Spleen (tissue), 11 donors: ENCODE measurements around the gene KDM4B. TPM values are rescaled to one million over a fixed set of nuclear protein-coding genes. Genes with fewer than 3 reads are reported as not detected.
A peak's percentile ranks its signal among the peaks of the same experiment; 100 is the strongest.

Experiments
- DNase-seq: peaks from one replicate; pipeline ENCODE4 v3.0.0-alpha.2; 2020
- H3K27ac ChIP-seq, 8 donors: fragments of 200-600 bp; sonication (generic) in 7 of 8; 1 replicate in 4 of 8; 2 replicates in 4 of 8; pipeline versions ENCODE4 v1.5.0 to v1.8.0; 2016 to 2021; ENCODE audit warnings: inconsistent platforms in 4 of 8, mild to moderate bottlenecking in 4 of 8, moderate library complexity in 1 of 8
- H3K27me3 ChIP-seq, 7 donors: fragments of 200-600 bp; sonication (generic) in 6 of 7; replicated peaks in 1 of 7; 1 replicate in 4 of 7; 2 replicates in 3 of 7; pipeline versions ENCODE4 v1.5.0 to v1.8.0; 2016 to 2021; ENCODE audit warnings: inconsistent platforms in 3 of 7, mild to moderate bottlenecking in 1 of 7
- H3K36me3 ChIP-seq, 6 donors: fragments of 200-600 bp; sonication (generic) in 5 of 6; 1 replicate in 4 of 6; 2 replicates in 2 of 6; pipeline versions ENCODE4 v1.5.0 to v1.8.0; 2016 to 2021; ENCODE audit warnings: inconsistent platforms in 2 of 6
- H3K4me1 ChIP-seq, 6 donors: fragments of 200-600 bp; sonication (generic) in 5 of 6; 1 replicate in 3 of 6; 2 replicates in 3 of 6; pipeline versions ENCODE4 v1.5.0 to v1.8.0; 2016 to 2021; ENCODE audit warnings: inconsistent platforms in 3 of 6
- H3K4me3 ChIP-seq, 8 donors: fragments of 200-600 bp; sonication (generic) in 7 of 8; 1 replicate in 4 of 8; 2 replicates in 4 of 8; pipeline versions ENCODE4 v1.5.0 to v1.8.0; 2016 to 2021; ENCODE audit warnings: inconsistent platforms in 4 of 8, mild to moderate bottlenecking in 4 of 8, moderate library complexity in 2 of 8
- H3K9me3 ChIP-seq, 8 donors: fragments of 200-600 bp; sonication (generic) in 7 of 8; 1 replicate in 4 of 8; 2 replicates in 4 of 8; pipeline versions ENCODE4 v1.5.0 to v1.8.0; 2016 to 2021; ENCODE audit warnings: inconsistent platforms in 4 of 8
- CTCF ChIP-seq, 11 experiments: fragments of 200-600 bp in 7 of 11; fragments of 450-650 bp in 4 of 11; sonication (generic) in 4 of 11; IDR thresholded peaks in 8 of 11; conservative IDR thresholded peaks in 3 of 11; 1 replicate in 7 of 11; 2 replicates in 4 of 11; pipeline versions ENCODE4 v1.4.0 to v1.8.0; 2016 to 2021; ENCODE audit warnings: antibody characterized with exemption in 11 of 11, inconsistent platforms in 4 of 11, mild to moderate bottlenecking in 1 of 11
- POLR2A ChIP-seq, 3 donors: fragments of 450-650 bp; IDR thresholded peaks; one replicate each; pipeline ENCODE4 v1.5.1; 2017; ENCODE audit warnings: antibody characterized with exemption in 3 of 3, mild to moderate bottlenecking in 1 of 3
- POLR2AphosphoS5 ChIP-seq, 3 donors: sonication (generic); formaldehyde crosslinking; IDR thresholded peaks; one replicate each; pipeline ENCODE4 v1.5.1; 2017; ENCODE audit warnings: antibody characterized with exemption in 3 of 3
- WGBS, 5 donors: extraction: QIAGEN DNeasy Blood & Tissue Kit in 3 of 5; methylation state at CpG; one replicate each; pipeline versions ENCODE4 v1.1.5 to v1.1.7; 2013 to 2018; 5-methylcytosine and 5-hydroxymethylcytosine counted together
- intact Hi-C: fragments of 100-400 bp; cut with DNase I; formaldehyde crosslinking; loops from one replicate; pipeline ENCODE4 v1.15.0; 2023; ENCODE audit warnings: low total_unique reads
- polyA plus RNA-seq, 3 donors: library from polyadenylated mRNA; stranded (reverse); fragments of 200-250 nt; gene quantifications; one replicate each; pipeline ENCODE4 v1.2.1, GENCODE V29; 2013
- total RNA-seq, 7 donors: library from RNA; depleted of rRNA in 3 of 7; stranded (reverse); fragments of >200 nt in 3 of 7; fragmentation: NEBNext Ultra II Directional in 4 of 7; extraction: Animal tissue kit (Norgen Biotek cat#: 25700) in 4 of 7; gene quantifications; one replicate each; pipeline versions ENCODE4 v1.1.0 to v1.2.1, GENCODE V29; 2016 to 2021
- donor health status: healthy with polysubstance abuse.
- donor health status: DM: no; HTN: no; CAD: no; lungs with moderate emphysema.
- donor health status: DM: no; HTN: no; CAD: no.
- donor health status: Bipolar disorder and iron deficiency.
- donor health status: healthy.
- donor health status: DM: no; HTN: no; CAD: no.
- donor health status: DM: yes; HTN: yes; CAD: no.

KDM4B gene
- total and polyA plus RNA-seq, 10 donors: 18.3 to 80.5 (median 52.4) TPM

- no peaks in the 10 kb centered on the region for H3K27me3 ChIP-seq
- H3K36me3 ChIP-seq: peaks cover 0 to 92% (median 42%) of the 10 kb centered on the region in 6 donors
- intact Hi-C loops: no loop called here
- no peak overlapping the region for H3K4me3 ChIP-seq
- no peaks in the 10 kb centered on the region for H3K9me3 ChIP-seq
- TF ChIP-seq CTCF (IDR thresholded peaks at IDR 0.05 in 8 of 11, conservative IDR thresholded peaks at IDR 0.05 in 3 of 11): no peak
- no peak for TF ChIP-seq POLR2A (IDR thresholded peaks at IDR 0.05)
- TF ChIP-seq POLR2AphosphoS5 (IDR thresholded peaks at IDR 0.05): peak in 1 of 3 donors; percentile 43
- DNase-seq: no peak
- no peak overlapping the region for H3K27ac ChIP-seq
- 84 to 98% (median 91%) methylated on average over 11 to 20 of the region's 20 CpGs for WGBS, 5 donors
- peaks cover 0 to 17% (median 0%) of the 10 kb centered on the region in 6 donors for H3K4me1 ChIP-seq
Measured at GRCh38 chr19:5086725-5087439, 118.0 kb downstream of the KDM4B start.

- intact Hi-C loops: no loop called here
- peaks cover 0 to 94% (median 28%) of the 10 kb centered on the region in 6 donors for H3K36me3 ChIP-seq
- TF ChIP-seq POLR2AphosphoS5 (IDR thresholded peaks at IDR 0.05) (no peak), CTCF (IDR thresholded peaks at IDR 0.05 in 8 of 11, conservative IDR thresholded peaks at IDR 0.05 in 3 of 11) (no peak), POLR2A (IDR thresholded peaks at IDR 0.05) (no peak)
Measured at GRCh38 chr19:5089283-5089682, 120.4 kb downstream of the KDM4B start.

GRCh38 chr19:5090465-5091017, 121.6 kb downstream of the KDM4B start:
- Histone ChIP-seq H3K27me3 (no peaks in the 10 kb centered on the region), H3K9me3 (no peaks in the 10 kb centered on the region), H3K27ac (peak overlapping the region in 5 of 8 donors; percentile 30 to 57 (median 48)), H3K4me3 (no peak overlapping the region), H3K4me1 (peaks cover 0 to 15% (median 0%) of the 10 kb centered on the region in 6 donors), H3K36me3 (peaks cover 0 to 94% (median 24%) of the 10 kb centered on the region in 6 donors)
- 79 to 100% (median 89%) methylated on average over 2 to 18 of the region's 18 CpGs for WGBS, 5 donors
- no peak for TF ChIP-seq CTCF (IDR thresholded peaks at IDR 0.05 in 8 of 11, conservative IDR thresholded peaks at IDR 0.05 in 3 of 11)
- TF ChIP-seq POLR2A (IDR thresholded peaks at IDR 0.05): no peak
- TF ChIP-seq POLR2AphosphoS5 (IDR thresholded peaks at IDR 0.05): no peak
- DNase-seq: no peak
- intact Hi-C loops: no loop called here

More at GRCh38 chr19:5089283-5089682, 120.4 kb downstream of the KDM4B start:
- Histone ChIP-seq H3K27me3 (no peaks in the 10 kb centered on the region), H3K27ac (no peak overlapping the region), H3K4me1 (peaks cover 0 to 15% (median 0%) of the 10 kb centered on the region in 6 donors), H3K4me3 (no peak overlapping the region), H3K9me3 (no peaks in the 10 kb centered on the region)
- 96 to 98% (median 97%) methylated on average over 8 of the region's 8 CpGs for WGBS, 5 donors
- no peak for DNase-seq
